Measurements from ENCODE around the gene PKD1L1. TPM values are rescaled to one million over a fixed set of nuclear protein-coding genes. Genes with fewer than 3 reads are reported as not detected.

The PKD1L1 gene
- total RNA-seq, 4 donors from 2014 or later = 0.38 to 81.7 (median 0.82) TPM

- no peak for TF ChIP-seq CTCF (IDR thresholded peaks at IDR 0.05)
- ATAC-seq (ENCODE audit: low FRiP score) = no peak
Observed at GRCh38 chr7:47777531-47778152, 170.6 kb downstream of the PKD1L1 start.

GRCh38 chr7:47776335-47776734 lies 171.9 kb downstream of the PKD1L1 start:
- ATAC-seq (ENCODE audit: low FRiP score) = no peak
- TF ChIP-seq CTCF (IDR thresholded peaks at IDR 0.05) = no peak

More at GRCh38 chr7:47777531-47778152, 170.6 kb downstream of the PKD1L1 start:
- DNase-seq (ENCODE audit: low spot score) = no peak

GRCh38 chr7:47775238-47775637 lies 173.0 kb downstream of the PKD1L1 start:
- DNase-seq (ENCODE audit: low spot score) (no peak), ATAC-seq (ENCODE audit: low FRiP score) (no peak)
- no peak for TF ChIP-seq CTCF (IDR thresholded peaks at IDR 0.05)

More at GRCh38 chr7:47776335-47776734, 171.9 kb downstream of the PKD1L1 start:
- DNase-seq (ENCODE audit: low spot score) = no peak

- ATAC-seq (ENCODE audit: low FRiP score) (no peak), DNase-seq (ENCODE audit: low spot score) (no peak)
- no peak for TF ChIP-seq CTCF (IDR thresholded peaks at IDR 0.05)
Observed at GRCh38 chr7:47772492-47772891, 175.8 kb downstream of the PKD1L1 start.

- TF ChIP-seq CTCF (IDR thresholded peaks at IDR 0.05) = no peak
- no peak for ATAC-seq (ENCODE audit: low FRiP score)
Observed at GRCh38 chr7:47771990-47772360, 176.3 kb downstream of the PKD1L1 start.

GRCh38 chr7:47771336-47771989 lies 176.8 kb downstream of the PKD1L1 start:
- ATAC-seq (ENCODE audit: low FRiP score) (no peak), DNase-seq (ENCODE audit: low spot score) (no peak)
- TF ChIP-seq CTCF (IDR thresholded peaks at IDR 0.05) = no peak

More at GRCh38 chr7:47771990-47772360, 176.3 kb downstream of the PKD1L1 start:
- no peak for DNase-seq (ENCODE audit: low spot score)

GRCh38 chr7:47766126-47766525 lies 182.1 kb downstream of the PKD1L1 start:
- TF ChIP-seq CTCF (IDR thresholded peaks at IDR 0.05) = no peak
- DNase-seq (ENCODE audit: low spot score) (no peak), ATAC-seq (ENCODE audit: low FRiP score) (no peak)
